ENCODE data around the gene EFNA5.

Gene EFNA5

DNA sequence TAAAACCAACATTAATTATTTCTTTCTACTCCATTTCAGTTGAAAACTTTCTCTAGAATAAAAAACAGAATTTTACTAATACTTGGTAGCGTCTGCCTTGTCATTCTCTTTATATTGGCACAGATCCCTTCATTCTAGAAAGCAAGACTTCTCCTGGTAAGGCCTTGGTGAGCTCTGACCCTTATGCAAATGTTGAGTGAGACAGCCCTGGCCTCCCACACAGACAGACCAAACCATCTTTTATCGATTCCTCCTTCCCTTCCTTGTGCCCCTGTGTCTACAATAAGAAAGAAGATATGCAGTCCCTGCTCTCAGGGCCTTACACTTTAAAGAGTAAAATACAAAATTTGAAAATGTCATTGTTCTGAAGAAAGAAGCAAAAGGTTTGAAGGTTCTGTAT is 262.2 kb downstream of the EFNA5 start:
- H3K27ac ChIP-seq (ENCODE audit: low read length) = no peak overlapping the region
- no peak overlapping the region for H3K4me3 ChIP-seq (ENCODE audit: low read length in 2 of 2)

DNA sequence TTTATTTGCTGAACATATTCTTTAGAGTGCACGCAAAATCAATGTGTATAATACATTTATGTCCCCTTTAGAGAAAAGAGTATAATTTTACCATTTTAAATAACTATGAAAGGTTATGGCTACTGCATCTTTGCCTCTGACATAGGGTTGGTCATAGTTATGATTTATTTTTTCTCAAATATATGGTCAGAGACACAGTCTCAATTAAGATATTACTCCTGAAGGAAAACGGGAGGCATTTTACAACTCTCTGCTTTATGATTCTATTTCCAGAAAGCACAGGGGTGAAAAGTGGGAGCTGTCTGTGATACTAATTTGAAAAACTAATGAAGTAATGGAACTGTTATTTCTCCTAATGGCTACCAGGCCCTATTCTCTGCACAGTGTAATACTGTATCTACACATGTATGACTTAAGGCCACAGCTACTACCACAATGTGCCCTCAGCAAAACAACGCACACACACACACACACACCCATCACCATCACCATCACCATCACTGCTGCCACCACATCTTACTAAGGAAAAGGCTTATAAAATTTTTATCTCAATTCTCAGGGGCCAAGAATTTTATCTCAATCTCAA is 262.9 kb downstream of the EFNA5 start:
- Histone ChIP-seq H3K4me1 (ENCODE audit: control insufficient read depth, insufficient read depth, low read length) (no peaks in the 10 kb centered on the region), H3K9me3 (ENCODE audit: control insufficient read depth in 2 of 2, low read length in 2 of 2) (no peaks in the 10 kb centered on the region), H3K36me3 (ENCODE audit: control insufficient read depth in 2 of 2, insufficient read depth in 2 of 2, low read length in 2 of 2) (no peaks in the 10 kb centered on the region), H3K9ac (ENCODE audit: low read length in 2 of 2) (no peak overlapping the region), H3K27ac (ENCODE audit: low read length) (no peak overlapping the region), H3K4me3 (ENCODE audit: low read length in 2 of 2) (no peak overlapping the region), H3K27me3 (ENCODE audit: control insufficient read depth in 1 of 2, insufficient read depth in 2 of 2, low read length in 2 of 2) (no peaks in the 10 kb centered on the region)

More for the DNA sequence above, 262.2 kb downstream of the EFNA5 start:
- Histone ChIP-seq H3K27me3 (ENCODE audit: control insufficient read depth in 1 of 2, insufficient read depth in 2 of 2, low read length in 2 of 2) (no peaks in the 10 kb centered on the region), H3K36me3 (ENCODE audit: control insufficient read depth in 2 of 2, insufficient read depth in 2 of 2, low read length in 2 of 2) (no peaks in the 10 kb centered on the region), H3K9ac (ENCODE audit: low read length in 2 of 2) (no peak overlapping the region), H3K4me1 (ENCODE audit: control insufficient read depth, insufficient read depth, low read length) (no peaks in the 10 kb centered on the region), H3K9me3 (ENCODE audit: control insufficient read depth in 2 of 2, low read length in 2 of 2) (no peaks in the 10 kb centered on the region)

DNA sequence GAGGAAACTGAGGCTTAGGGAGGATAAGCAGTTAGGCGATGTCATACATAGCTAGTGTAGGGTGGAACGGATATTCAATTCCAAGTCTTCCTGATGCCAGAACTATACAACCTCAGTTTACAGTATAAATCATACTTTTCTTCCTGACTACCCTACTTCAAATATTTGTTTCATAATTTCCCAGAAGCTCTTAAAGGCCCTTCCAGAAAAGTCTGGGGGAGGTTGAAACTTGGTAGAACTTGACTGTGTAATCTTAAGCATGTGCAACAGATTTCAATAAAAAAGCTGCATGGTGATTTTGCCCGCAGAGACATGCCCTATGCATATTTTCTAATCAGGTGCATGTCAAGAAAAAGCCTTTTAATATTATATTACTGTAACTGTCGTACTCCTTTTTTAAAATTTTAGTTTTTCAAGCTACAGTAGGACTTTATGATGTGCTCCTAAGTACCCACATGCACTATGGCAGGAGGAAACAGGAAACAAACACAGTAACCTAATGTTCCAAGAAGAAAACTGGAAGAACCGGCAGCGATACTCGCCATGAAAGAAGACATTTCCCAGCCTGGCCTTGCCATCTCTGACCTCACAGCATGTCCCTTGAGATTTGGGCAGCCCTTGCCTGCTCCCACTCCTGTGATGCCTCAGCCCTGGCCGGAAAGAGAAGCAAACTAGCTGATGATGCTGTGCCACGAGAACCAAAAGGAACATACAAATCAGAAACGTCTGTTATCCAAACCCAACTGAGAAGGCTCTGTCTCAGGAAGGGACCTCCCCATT is 266.0 kb downstream of the EFNA5 start:
- H3K27me3 ChIP-seq (ENCODE audit: control insufficient read depth in 1 of 2, insufficient read depth in 2 of 2, low read length in 2 of 2) = no peaks in the 10 kb centered on the region
- no peaks in the 10 kb centered on the region for H3K36me3 ChIP-seq (ENCODE audit: control insufficient read depth in 2 of 2, insufficient read depth in 2 of 2, low read length in 2 of 2)
- H3K27ac ChIP-seq (ENCODE audit: low read length) = no peak overlapping the region
- no peaks in the 10 kb centered on the region for H3K9me3 ChIP-seq (ENCODE audit: control insufficient read depth in 2 of 2, low read length in 2 of 2)
- H3K9ac ChIP-seq (ENCODE audit: low read length in 2 of 2) = no peak overlapping the region
- H3K4me1 ChIP-seq (ENCODE audit: control insufficient read depth, insufficient read depth, low read length) = no peaks in the 10 kb centered on the region
- no peak overlapping the region for H3K4me3 ChIP-seq (ENCODE audit: low read length in 2 of 2)

DNA sequence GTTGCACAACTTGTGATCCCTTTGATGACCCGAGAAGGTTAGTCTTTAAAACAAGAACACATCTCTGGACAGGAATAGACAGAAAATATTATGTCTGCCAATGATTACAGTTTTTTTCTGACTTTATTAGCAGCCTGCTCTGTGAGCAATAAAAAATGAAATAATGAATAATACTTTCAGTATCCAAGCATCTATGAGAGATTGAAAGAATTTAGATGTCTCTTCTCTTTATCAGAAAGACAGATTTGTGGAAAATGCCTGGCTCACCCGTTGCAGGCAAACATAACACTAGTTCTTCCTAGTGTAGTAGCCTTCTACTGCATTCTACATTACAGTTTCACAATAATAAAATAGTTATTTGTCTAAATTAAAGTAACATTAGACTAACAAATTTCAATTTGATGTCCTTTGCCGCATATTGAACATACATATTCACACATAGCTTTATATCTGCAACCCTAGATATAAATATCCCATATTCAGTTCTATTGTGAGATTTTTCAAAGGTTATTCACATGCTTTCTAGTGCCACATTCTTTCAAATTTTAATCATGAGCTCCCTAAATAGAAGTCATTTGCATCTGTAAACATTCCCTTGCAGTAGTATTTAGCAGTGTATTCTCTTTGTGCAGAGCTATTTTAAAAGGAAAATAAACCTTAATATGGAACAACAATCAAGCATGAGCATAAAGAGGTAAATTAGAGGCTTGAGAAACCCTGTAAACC is 267.3 kb downstream of the EFNA5 start:
- no peaks in the 10 kb centered on the region for H3K4me1 ChIP-seq (ENCODE audit: control insufficient read depth, insufficient read depth, low read length)
- H3K27me3 ChIP-seq (ENCODE audit: control insufficient read depth in 1 of 2, insufficient read depth in 2 of 2, low read length in 2 of 2) = no peaks in the 10 kb centered on the region
- no peaks in the 10 kb centered on the region for H3K36me3 ChIP-seq (ENCODE audit: control insufficient read depth in 2 of 2, insufficient read depth in 2 of 2, low read length in 2 of 2)
- H3K4me3 ChIP-seq (ENCODE audit: low read length in 2 of 2) = no peak overlapping the region
- H3K9ac ChIP-seq (ENCODE audit: low read length in 2 of 2) = no peak overlapping the region
- H3K27ac ChIP-seq (ENCODE audit: low read length) = no peak overlapping the region
- H3K9me3 ChIP-seq (ENCODE audit: control insufficient read depth in 2 of 2, low read length in 2 of 2) = no peaks in the 10 kb centered on the region

DNA sequence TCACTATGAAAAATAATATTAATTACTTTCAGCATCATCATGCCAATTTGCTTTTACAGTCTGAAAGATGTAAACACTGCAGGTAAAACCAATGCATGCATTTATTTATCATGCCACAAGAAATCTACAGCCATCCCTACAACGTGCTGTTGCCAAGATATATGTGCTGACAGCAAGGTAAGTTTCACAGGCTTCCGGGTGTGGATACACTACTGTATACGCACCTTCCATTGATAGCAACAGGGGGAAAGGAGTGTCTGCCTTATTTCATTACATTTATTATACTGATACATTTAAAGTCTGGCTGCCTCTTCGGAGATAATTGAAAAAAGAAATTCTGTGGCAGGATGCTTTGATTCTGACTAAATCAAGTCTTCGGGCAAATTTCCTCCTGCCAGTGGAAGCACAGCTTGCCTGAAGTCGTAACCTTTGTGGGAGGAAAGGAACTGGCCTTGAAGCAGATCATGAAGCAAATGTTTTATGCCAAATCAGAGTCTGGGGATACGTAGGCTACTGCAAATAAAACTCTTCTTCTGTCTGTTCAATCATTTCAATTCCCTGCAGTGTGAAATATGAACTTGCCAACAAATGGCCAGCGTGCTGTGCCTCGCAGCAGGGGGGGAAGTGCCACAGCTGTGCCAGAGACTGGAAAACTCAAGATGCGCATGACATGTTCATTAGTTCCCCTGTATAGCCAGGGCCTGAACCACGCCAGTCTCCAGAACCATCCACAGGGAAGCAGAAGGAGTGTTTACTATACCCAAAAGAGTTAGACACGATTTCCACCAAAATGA is 268.1 kb downstream of the EFNA5 start:
- Histone ChIP-seq H3K4me3 (ENCODE audit: low read length in 2 of 2) (no peak overlapping the region), H3K4me1 (ENCODE audit: control insufficient read depth, insufficient read depth, low read length) (no peaks in the 10 kb centered on the region), H3K9me3 (ENCODE audit: control insufficient read depth in 2 of 2, low read length in 2 of 2) (no peaks in the 10 kb centered on the region), H3K27me3 (ENCODE audit: control insufficient read depth in 1 of 2, insufficient read depth in 2 of 2, low read length in 2 of 2) (no peaks in the 10 kb centered on the region), H3K36me3 (ENCODE audit: control insufficient read depth in 2 of 2, insufficient read depth in 2 of 2, low read length in 2 of 2) (no peaks in the 10 kb centered on the region), H3K9ac (ENCODE audit: low read length in 2 of 2) (no peak overlapping the region), H3K27ac (ENCODE audit: low read length) (no peak overlapping the region)

DNA sequence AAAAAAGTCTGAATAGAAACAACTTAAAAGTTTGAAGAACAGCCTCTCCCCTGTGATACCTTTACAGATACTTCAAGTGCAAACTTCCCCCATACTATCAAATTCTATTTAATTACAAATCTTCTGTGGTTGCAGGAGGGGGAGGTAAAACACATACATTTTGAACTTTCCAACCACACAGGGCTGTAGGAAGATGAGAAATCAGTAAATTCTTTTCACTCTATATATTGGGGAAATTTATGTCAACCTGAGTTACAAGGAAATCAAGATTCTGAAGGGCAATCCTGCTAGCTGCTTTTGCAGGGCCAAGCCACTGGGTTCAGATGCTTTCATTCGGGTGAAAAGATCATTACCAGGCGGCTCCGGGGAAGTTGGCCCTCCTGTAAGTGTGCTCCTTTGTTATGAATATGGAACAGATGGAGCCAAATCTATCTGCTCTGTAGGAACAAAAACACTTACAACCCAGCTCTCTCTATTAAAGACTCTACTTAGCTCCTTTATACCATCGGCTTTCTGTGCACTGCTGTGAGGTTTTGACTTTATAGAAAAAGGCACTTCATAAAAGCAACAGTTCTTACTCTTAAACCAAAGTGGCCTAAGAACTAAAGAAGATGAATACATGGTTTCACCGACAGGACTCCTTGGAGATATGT is 269.1 kb downstream of the EFNA5 start:
- Histone ChIP-seq H3K9me3 (ENCODE audit: control insufficient read depth in 2 of 2, low read length in 2 of 2) (no peaks in the 10 kb centered on the region), H3K27ac (ENCODE audit: low read length) (no peak overlapping the region), H3K27me3 (ENCODE audit: control insufficient read depth in 1 of 2, insufficient read depth in 2 of 2, low read length in 2 of 2) (no peaks in the 10 kb centered on the region), H3K4me3 (ENCODE audit: low read length in 2 of 2) (no peak overlapping the region), H3K9ac (ENCODE audit: low read length in 2 of 2) (no peak overlapping the region), H3K4me1 (ENCODE audit: control insufficient read depth, insufficient read depth, low read length) (no peaks in the 10 kb centered on the region), H3K36me3 (ENCODE audit: control insufficient read depth in 2 of 2, insufficient read depth in 2 of 2, low read length in 2 of 2) (no peaks in the 10 kb centered on the region)

DNA sequence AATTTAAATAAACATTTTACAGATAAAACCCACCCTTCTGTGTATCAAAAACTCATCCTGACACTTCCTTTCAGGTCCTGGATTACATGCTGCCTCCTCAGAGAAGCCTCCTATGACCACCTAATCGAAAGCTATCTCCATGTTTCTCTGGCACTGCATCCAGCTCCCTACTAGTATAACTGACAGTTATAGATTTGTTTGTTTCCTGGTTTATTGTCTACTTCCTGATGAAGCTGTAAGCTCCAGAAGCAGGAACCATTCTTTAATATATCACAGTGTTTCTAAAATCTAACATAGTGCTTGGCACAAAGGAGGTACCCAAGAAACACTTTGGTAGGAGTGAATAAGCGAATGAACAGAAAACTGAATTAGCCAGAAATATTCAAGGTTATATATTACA is 270.4 kb downstream of the EFNA5 start:
- H3K27ac ChIP-seq (ENCODE audit: low read length) = no peak overlapping the region
- H3K9ac ChIP-seq (ENCODE audit: low read length in 2 of 2) = no peak overlapping the region
- no peak overlapping the region for H3K4me3 ChIP-seq (ENCODE audit: low read length in 2 of 2)
- H3K27me3 ChIP-seq (ENCODE audit: control insufficient read depth in 1 of 2, insufficient read depth in 2 of 2, low read length in 2 of 2) = no peaks in the 10 kb centered on the region
- no peaks in the 10 kb centered on the region for H3K4me1 ChIP-seq (ENCODE audit: control insufficient read depth, insufficient read depth, low read length)
- no peaks in the 10 kb centered on the region for H3K9me3 ChIP-seq (ENCODE audit: control insufficient read depth in 2 of 2, low read length in 2 of 2)
- no peaks in the 10 kb centered on the region for H3K36me3 ChIP-seq (ENCODE audit: control insufficient read depth in 2 of 2, insufficient read depth in 2 of 2, low read length in 2 of 2)

DNA sequence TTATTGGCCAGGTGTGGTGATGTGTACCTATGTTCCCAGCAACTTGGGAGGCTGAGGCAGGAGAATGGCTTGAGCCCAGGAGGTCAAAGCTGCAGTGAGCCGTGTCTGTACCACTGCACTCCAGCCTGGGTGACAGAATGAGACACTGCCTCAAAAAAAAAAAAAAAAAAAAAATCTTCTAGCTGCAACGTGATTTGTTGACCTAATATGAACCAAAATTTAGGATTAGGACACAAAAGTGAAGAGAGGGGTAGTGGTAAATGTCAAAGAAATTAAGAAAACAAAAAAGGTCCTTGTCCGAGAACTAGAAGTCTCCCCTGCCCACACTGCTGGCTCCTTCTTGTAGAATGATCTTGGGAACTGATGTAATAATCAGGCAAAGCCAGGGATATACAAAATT is 272.0 kb downstream of the EFNA5 start:
- H3K4me1 ChIP-seq (ENCODE audit: control insufficient read depth, insufficient read depth, low read length) = no peaks in the 10 kb centered on the region
- no peaks in the 10 kb centered on the region for H3K27me3 ChIP-seq (ENCODE audit: control insufficient read depth in 1 of 2, insufficient read depth in 2 of 2, low read length in 2 of 2)
- no peak overlapping the region for H3K4me3 ChIP-seq (ENCODE audit: low read length in 2 of 2)
- H3K9ac ChIP-seq (ENCODE audit: low read length in 2 of 2) = no peak overlapping the region
- no peaks in the 10 kb centered on the region for H3K9me3 ChIP-seq (ENCODE audit: control insufficient read depth in 2 of 2, low read length in 2 of 2)
- H3K27ac ChIP-seq (ENCODE audit: low read length) = no peak overlapping the region
- no peaks in the 10 kb centered on the region for H3K36me3 ChIP-seq (ENCODE audit: control insufficient read depth in 2 of 2, insufficient read depth in 2 of 2, low read length in 2 of 2)

DNA sequence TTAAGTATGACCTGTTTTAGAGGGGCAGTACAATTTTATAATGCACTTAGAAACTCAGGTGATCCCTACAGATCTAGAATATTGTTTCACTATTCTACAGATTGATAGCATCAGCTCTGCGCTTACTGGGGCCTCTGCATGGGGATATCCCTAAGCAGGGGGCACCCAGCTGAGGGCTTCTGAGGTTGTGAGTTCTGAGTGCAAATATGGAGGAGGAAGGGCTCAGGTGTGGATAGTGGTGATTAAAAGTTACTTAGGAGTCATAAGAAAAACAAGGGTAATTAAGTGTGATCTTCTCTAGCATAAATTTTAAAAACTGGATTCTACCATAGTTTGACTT is 274.4 kb downstream of the EFNA5 start:
- Histone ChIP-seq H3K27me3 (ENCODE audit: control insufficient read depth in 1 of 2, insufficient read depth in 2 of 2, low read length in 2 of 2) (no peaks in the 10 kb centered on the region), H3K36me3 (ENCODE audit: control insufficient read depth in 2 of 2, insufficient read depth in 2 of 2, low read length in 2 of 2) (no peaks in the 10 kb centered on the region), H3K27ac (ENCODE audit: low read length) (no peak overlapping the region), H3K4me3 (ENCODE audit: low read length in 2 of 2) (no peak overlapping the region), H3K9ac (ENCODE audit: low read length in 2 of 2) (no peak overlapping the region), H3K9me3 (ENCODE audit: control insufficient read depth in 2 of 2, low read length in 2 of 2) (no peaks in the 10 kb centered on the region), H3K4me1 (ENCODE audit: control insufficient read depth, insufficient read depth, low read length) (no peaks in the 10 kb centered on the region)

DNA sequence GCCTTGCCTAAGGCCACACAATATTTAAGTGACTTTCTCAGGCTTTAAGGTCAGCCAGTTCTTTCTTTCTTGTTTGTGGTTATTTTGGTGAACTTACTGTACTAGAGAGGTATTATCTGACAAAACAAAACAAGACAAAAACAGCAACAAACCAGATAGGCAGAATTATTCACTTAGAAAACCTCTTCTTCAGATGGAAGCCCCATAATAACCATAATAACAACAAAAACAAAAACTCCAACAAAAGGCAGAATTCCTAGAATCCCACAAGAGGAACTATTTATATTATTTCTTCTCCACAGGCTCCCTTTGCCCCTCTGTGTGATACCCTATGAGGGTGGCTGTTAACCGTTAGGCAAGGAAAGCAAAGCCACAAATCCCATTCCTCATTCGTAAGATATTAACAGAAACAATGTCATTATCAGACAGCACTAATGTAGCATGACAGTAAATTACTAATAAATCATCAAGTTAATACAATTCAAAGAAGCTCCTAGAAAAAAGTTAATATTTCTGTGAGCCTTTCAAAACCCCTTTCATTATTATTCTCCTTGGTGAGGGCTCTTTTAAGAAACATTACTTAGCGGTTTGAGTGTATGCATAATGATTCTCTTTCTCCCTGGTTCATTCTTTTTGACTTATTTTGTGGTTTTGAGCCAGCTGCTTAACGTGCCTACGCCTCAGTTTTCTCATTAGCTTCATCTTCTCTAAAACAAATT is 274.9 kb downstream of the EFNA5 start:
- H3K4me3 ChIP-seq (ENCODE audit: low read length in 2 of 2) = no peak overlapping the region
- no peak overlapping the region for H3K27ac ChIP-seq (ENCODE audit: low read length)
- H3K36me3 ChIP-seq (ENCODE audit: control insufficient read depth in 2 of 2, insufficient read depth in 2 of 2, low read length in 2 of 2) = no peaks in the 10 kb centered on the region
- no peaks in the 10 kb centered on the region for H3K9me3 ChIP-seq (ENCODE audit: control insufficient read depth in 2 of 2, low read length in 2 of 2)
- no peaks in the 10 kb centered on the region for H3K27me3 ChIP-seq (ENCODE audit: control insufficient read depth in 1 of 2, insufficient read depth in 2 of 2, low read length in 2 of 2)
- no peak overlapping the region for H3K9ac ChIP-seq (ENCODE audit: low read length in 2 of 2)
- H3K4me1 ChIP-seq (ENCODE audit: control insufficient read depth, insufficient read depth, low read length) = no peaks in the 10 kb centered on the region
